Raji (cell line): ENCODE data around the gene NOSTRIN.

Experiments
- POLR2A ChIP-seq: IDR thresholded peaks from 2 replicates; pipeline ENCODE4 v1.6.1; 2011; ENCODE audit warnings: low read depth, low read length, control low read depth; ENCODE audit not compliant: insufficient read depth

Gene NOSTRIN

DNA sequence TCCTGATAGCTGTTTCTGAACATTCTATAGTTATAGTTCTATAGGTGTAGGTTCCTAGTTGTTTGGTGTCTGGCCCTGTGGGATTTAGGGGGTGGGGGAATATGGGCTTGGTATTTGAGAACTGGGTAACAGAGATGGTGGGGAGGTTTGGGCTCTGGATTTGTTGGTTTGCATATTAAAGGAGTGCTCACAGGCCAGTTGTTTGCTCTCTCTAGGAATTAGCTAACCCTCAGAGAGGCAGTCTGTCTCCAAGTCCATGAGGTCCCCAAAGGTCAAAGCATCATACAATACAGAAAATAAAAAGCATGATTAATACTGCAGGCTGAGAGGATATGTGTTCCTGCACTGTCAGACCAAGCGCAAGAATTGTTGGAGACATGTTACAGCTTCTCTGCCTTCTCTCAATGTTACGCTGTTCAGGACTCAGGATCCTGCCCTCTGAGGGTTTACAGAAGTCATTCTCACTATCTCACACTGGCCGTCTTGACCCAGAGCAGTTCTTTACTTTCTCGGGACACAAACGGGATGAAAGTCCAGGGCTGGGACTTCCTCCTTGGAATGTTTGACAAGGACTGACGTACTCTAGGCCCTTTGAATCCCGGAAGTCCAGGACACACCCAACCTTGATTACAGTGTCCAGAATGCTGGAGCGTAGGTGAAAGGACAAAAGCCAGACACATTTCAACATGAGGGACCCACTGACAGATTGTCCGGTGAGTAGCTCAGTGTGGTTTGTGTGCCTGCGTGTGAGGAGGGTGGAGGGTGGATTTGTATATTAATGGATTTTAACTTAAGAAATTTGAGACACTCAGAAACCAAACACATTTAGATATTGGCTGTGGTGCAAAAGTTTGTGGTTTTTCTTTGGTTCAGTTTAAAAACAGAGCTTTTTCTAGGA lies at the start of gene NOSTRIN:
Gene NOSTRIN, plus strand, starts transcription at position 677 of the 898 bp plus-strand sequence. Its CDS starts 10 bp downstream, at position 687.
- TF ChIP-seq POLR2A = no peak

DNA sequence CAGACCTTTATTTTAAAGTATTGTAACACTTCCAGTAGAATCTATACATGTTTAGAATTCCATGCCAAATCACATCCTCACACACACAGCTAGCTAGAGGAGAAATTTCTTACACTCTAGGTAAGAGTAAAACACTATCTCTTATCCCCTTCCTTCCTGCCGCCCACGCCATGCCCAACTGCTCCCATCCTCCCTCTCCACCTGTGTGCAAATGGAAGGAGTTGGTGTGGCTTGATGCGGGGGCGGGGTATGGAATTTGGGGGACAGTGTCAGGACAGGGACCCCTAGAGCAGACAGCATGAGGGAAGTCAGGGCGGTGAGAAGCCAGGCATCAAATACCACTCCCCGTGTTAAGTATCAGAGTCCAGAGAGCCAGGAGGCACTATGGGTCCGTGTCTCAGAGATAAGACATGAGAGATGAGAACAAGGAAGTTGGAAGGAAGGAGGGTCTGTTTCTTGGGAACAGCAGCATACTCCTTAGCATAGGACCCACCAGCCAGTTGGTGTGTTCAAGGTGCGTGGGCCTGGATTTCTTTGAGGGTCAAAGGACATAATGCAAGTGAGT lies 48.6 kb upstream of the NOSTRIN start:
- TF ChIP-seq POLR2A = no peak

GRCh38 chr2:168757223-168757622 lies 45.2 kb upstream of the NOSTRIN start:
- no peak for TF ChIP-seq POLR2A

GRCh38 chr2:168758970-168759820 lies 43.2 kb upstream of the NOSTRIN start:
- no peak for TF ChIP-seq POLR2A

DNA sequence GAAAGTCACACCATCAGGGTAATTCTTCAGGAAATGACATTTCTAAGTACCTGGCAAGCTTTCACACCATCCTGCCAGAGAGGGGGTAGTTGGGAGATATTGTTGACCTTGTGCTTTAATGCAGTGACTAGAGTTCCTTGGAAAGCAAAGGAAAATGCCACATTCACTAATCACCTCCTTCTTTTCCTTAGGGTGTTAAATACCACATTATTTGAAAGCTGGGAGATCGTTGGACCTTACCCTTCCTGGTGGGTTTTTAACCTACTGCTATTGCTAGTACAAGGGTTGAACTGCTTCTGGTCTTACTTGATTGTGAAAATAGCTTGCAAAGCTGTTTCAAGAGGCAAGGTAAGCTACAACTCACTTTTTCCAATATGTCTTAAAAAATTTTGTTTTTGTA lies 37.0 kb upstream of the NOSTRIN start:
- TF ChIP-seq POLR2A = no peak

DNA sequence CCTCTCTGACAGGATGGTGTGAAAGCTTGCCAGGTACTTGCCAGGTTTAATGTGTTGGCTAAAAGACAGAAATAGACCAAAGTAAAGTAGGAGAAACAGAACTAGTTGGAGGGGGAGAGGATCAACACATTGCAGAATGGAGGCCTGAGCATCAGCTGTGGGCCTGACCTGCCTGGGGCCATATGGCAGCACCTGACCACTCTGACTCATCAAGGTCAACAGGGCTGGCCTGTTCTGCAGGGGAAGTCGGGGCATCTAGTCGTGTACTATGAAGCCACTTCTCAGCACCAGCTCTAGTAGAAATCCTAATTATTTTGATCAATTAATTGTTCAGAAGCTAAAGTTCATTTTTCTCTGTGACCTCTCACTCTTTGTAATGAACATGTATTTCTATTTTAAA lies 35.8 kb upstream of the NOSTRIN start:
- TF ChIP-seq POLR2A = no peak

DNA sequence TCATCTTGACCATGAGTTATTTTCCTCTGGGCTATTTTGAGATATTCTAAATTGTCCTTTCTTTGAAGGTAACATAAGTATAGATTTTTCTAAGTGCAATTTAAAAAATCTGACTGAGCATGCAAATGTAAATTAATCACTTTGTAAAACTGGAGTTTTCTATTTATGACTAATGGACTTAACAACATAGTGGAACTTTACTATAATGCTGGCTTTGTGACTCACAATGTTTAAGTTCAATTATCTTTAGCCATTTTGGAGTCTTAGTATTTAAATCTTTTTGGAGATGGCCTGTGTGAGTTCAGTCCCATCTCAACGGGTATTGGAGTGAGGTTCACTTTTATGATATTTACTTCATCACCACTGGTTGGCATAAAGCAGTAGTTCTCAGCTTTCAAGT lies 35.2 kb upstream of the NOSTRIN start:
- TF ChIP-seq POLR2A = no peak

DNA sequence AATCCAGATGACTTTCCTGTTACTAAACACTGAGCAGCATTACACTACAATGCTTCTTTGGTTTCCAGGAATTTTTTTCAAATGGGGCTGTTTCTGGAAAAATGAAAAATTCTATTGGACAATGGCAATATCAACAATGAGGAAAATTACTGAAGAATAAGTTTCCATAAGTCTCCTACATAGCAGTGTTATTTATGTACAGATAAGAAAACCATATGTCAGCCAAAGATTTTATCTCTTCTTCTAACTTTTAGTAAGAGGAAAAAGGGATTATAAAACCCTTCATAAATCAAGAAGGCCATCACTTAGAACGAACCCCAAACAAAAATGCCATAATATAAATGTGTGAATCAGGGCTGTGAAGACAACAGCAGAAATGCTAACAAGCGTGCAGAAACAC lies 31.6 kb upstream of the NOSTRIN start:
- TF ChIP-seq POLR2A = no peak

- TF ChIP-seq POLR2A = no peak
Observed at GRCh38 chr2:168772704-168773103, 29.7 kb upstream of the NOSTRIN start.

GRCh38 chr2:168773128-168773527 lies 29.3 kb upstream of the NOSTRIN start:
- no peak for TF ChIP-seq POLR2A

GRCh38 chr2:168773719-168774521 lies 28.5 kb upstream of the NOSTRIN start:
- TF ChIP-seq POLR2A = no peak

DNA sequence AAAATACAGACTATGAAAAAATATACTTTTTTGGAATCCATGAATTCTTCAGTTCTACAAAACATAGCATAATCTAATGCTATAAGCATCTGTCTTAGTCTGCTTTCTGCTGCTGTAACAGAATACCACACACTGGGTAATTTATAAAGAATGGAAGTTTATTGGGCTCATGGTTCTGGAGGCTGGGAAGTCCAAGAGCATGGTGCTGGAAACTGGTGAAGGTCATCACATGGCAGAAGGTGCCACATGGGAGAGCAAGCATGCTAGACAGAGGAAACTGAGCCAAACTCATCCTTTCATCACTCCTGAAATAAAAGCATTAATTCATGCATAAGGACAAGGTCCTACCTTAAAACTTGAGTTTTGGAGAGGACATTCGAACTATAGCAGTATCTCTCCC lies 26.6 kb upstream of the NOSTRIN start:
- no peak for TF ChIP-seq POLR2A

- no peak for TF ChIP-seq POLR2A
Observed at GRCh38 chr2:168780669-168781071, 21.8 kb upstream of the NOSTRIN start.

DNA sequence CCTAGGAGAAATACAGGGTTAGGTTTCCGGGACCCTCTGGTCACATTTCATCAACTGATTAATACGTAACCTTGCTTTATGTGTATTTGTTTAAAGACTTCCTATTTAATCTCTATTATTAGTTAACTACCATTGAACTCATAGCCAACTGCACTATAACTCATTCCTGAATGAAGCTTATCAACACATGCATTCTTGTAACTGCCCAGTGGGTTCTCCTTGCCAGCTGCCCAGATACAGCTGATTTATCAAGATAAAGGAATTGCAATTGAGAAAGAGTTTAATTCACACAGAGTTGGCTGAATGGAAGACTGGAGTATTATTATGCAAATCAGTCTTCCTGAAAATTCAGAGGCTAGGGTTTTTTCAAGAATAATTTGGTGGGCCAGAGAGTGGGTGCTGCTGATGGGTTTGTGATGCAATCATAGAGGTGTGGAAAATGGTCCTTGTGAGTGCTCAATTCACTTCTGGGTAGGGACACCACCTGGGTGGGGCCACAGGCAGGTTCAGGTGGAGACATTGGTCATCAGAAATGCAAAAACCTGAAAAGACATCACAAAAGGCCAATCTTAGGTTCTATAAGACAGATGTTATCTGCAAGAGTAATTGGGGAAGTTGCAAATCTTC lies 21.1 kb upstream of the NOSTRIN start:
- no peak for TF ChIP-seq POLR2A

DNA sequence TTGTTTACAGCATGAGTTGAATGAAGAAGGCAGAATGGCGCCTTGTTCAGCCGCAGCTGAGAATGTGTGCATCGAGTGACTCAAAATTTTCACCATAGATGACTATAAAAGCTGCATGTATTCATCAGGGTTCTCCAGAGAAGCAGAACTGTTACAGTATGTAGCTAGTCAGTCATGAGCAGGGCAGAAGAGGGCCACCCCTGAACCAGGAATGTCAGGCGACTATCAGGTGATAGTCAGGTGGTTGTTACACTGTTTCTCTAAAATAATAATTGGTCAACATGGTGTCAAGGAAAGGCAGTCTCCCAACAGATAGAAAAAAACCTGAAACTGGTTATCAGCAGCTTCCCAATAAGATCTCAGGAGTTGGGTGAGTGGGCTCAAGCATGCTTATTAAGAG lies 20.2 kb upstream of the NOSTRIN start:
- TF ChIP-seq POLR2A = no peak

- TF ChIP-seq POLR2A = no peak
Observed at GRCh38 chr2:168784993-168785392, 17.4 kb upstream of the NOSTRIN start.
